HUES6 (cell line): Measurements from ENCODE around the gene PRSS21.

Experiments
- H3K27ac ChIP-seq: 2 replicates; pipeline ENCODE4 v1.7.0; 2013; ENCODE audit warnings: low read depth, mild to moderate bottlenecking, low read length, inconsistent platforms
- H3K27me3 ChIP-seq: 2 replicates; pipeline ENCODE4 v1.6.1; 2013; ENCODE audit warnings: low read length; ENCODE audit not compliant: control insufficient read depth, insufficient read depth
- H3K36me3 ChIP-seq: 2 replicates; pipeline ENCODE4 v1.6.1; 2013; ENCODE audit warnings: low read length; ENCODE audit not compliant: control insufficient read depth, insufficient read depth
- H3K4me1 ChIP-seq: 2 replicates; pipeline ENCODE4 v1.6.1; 2013; ENCODE audit warnings: low read length; ENCODE audit not compliant: control insufficient read depth, insufficient read depth
- H3K4me3 ChIP-seq: 2 replicates; pipeline ENCODE4 v1.5.1; 2013; ENCODE audit warnings: low read depth, low read length
- H3K9ac ChIP-seq: one replicate; pipeline ENCODE4 v1.6.1; 2013; ENCODE audit warnings: mild to moderate bottlenecking, low read length
- H3K9me3 ChIP-seq: 2 replicates; pipeline ENCODE4 v1.6.1; 2013; ENCODE audit warnings: low read depth, low read length; ENCODE audit not compliant: control insufficient read depth, insufficient read depth

Gene PRSS21

DNA sequence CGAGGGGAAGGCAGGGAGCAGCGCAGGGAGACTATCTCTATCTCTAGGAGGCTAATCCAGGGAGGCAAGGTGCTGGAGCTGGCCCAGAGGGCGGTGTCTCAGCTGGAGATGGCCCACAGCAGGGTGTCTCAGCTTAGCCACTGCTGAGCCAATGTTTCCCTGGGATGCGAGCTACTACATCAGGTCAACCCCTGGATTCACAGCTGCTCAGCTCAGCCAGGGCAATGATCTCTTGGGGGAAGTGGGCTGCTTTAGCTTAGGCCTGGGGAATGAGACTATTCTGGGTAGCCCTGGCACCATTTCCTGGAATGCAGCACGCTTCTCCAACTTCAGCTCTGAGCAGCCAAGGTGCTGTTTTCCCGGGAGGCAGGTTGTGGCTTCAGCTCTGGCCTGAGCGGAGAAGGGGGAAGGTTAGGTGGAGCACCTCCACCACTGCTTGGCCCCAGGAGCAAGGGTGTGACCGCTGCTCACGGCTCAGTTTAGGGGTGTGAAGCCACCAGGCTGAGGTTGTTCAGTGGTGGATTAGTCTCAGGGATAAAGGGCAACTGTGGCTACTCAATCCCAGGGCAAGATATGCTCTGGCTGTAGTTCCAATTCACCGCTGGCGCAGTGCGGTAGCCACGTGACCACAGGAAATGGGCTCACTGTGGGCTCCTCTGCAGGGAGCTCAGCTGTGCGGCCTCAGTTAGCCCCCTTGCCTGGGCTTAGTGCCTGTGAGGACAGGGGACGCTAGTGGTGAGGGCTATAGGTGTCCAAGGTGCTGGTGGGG lies 5.2 kb upstream of the PRSS21 start:
- Histone ChIP-seq H3K9ac (no peak overlapping the region), H3K9me3 (no peaks in the 10 kb centered on the region), H3K36me3 (no peaks in the 10 kb centered on the region), H3K4me1 (peaks cover 8% of the 10 kb centered on the region; the same call in 1 of the 2 replicates), H3K27ac (no peak overlapping the region), H3K4me3 (no peak overlapping the region), H3K27me3 (peaks cover 7% of the 10 kb centered on the region; the same call in 1 of the 2 replicates)

DNA sequence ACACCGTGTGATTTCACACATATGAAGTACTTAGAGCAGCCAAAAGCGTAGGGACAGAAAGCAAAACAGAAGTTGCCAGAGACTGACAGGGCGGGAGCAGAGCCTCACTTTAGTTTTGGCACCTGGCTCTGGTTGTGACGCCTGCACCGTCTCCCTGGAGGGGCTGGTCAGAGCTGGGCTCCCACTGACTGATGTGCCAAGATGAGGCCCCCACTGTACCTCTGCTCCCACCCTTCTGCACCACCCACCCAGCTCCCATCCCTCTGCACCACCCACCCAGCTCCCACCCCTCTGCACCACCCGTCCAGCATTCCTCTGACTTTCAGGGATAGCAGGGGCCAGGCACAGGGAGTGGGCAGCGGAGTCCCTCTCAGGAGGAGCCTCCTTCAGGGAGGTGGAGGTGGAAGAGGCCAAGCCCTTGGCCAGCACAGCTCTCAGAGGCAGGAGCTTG lies 3.2 kb upstream of the PRSS21 start:
- no peak overlapping the region for H3K4me3 ChIP-seq
- peaks cover 4% of the 10 kb centered on the region; the same call in 1 of the 2 replicates for H3K27me3 ChIP-seq
- H3K27ac ChIP-seq: no peak overlapping the region
- no peaks in the 10 kb centered on the region for H3K36me3 ChIP-seq
- H3K9me3 ChIP-seq: no peaks in the 10 kb centered on the region
- peaks cover 8% of the 10 kb centered on the region; the same call in 1 of the 2 replicates for H3K4me1 ChIP-seq
- H3K9ac ChIP-seq: no peak overlapping the region

DNA sequence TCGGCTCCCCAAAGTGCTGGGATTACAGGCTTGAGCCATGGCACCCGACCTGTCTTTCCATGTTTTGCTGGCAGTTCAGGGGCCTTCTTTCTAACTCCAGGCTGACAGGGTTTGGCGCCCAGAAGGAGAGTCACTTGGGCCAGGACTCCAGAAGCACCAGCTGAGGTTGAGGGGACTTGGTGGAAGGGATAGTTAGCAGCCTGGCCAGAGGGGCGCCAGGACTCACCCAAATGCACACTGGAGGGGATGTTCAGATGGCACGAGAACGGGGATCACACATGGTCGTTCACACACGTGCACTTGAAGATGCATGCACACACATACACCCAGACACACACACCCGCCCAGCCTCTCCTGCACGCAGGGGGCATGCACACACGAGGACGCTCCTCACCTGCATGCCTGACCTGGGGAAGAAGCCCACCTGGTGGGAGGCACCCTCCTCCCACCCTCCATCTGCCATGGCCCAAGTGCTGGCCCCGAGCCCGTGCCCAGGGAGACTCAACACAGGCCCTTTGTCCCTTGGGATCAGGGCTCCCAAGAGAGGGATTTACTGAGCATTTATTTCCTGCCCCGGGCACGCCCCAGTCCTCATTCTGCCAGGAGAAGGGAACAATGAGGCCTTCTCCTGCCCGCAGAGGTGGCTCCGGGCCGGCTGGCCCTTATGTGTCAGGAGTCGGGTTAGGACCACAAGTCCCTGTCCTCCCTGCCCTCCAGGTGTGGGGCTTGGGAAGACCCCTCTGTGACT lies 2.3 kb upstream of the PRSS21 start:
- Histone ChIP-seq H3K27ac (no peak overlapping the region), H3K9ac (no peak overlapping the region), H3K27me3 (peaks cover 4% of the 10 kb centered on the region; the same call in 1 of the 2 replicates), H3K4me1 (peaks cover 8% of the 10 kb centered on the region; the same call in 1 of the 2 replicates), H3K4me3 (no peak overlapping the region), H3K9me3 (no peaks in the 10 kb centered on the region), H3K36me3 (no peaks in the 10 kb centered on the region)

DNA sequence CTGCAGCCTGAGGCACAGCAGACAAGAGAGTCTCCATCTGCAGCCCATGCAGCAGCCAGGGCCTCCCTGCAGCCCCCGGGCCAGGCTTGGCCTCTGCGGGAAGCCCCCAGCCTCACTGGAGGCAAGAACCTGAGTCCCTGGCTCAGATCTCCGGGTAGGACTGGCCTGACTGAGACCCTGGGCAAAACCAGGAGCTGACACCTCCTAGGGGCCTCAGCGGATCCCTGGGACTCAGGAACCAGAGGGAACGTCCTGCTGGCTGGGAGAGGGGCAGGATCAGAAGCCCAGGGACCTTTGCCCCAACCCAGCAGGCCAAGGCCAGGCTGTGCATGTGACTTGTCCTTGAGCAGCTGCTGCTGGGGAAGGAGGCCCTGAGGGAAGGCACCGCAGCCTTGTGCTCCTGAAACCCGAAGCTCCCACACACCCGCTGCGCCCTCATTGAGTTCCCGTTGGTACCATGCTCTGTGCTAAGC lies 1.7 kb upstream of the PRSS21 start:
- H3K27me3 ChIP-seq: peaks cover 4% of the 10 kb centered on the region; the same call in 1 of the 2 replicates
- no peak overlapping the region for H3K4me3 ChIP-seq
- no peak overlapping the region for H3K27ac ChIP-seq
- no peaks in the 10 kb centered on the region for H3K9me3 ChIP-seq
- peaks cover 8% of the 10 kb centered on the region; the same call in 1 of the 2 replicates for H3K4me1 ChIP-seq
- no peak overlapping the region for H3K9ac ChIP-seq
- no peaks in the 10 kb centered on the region for H3K36me3 ChIP-seq

DNA sequence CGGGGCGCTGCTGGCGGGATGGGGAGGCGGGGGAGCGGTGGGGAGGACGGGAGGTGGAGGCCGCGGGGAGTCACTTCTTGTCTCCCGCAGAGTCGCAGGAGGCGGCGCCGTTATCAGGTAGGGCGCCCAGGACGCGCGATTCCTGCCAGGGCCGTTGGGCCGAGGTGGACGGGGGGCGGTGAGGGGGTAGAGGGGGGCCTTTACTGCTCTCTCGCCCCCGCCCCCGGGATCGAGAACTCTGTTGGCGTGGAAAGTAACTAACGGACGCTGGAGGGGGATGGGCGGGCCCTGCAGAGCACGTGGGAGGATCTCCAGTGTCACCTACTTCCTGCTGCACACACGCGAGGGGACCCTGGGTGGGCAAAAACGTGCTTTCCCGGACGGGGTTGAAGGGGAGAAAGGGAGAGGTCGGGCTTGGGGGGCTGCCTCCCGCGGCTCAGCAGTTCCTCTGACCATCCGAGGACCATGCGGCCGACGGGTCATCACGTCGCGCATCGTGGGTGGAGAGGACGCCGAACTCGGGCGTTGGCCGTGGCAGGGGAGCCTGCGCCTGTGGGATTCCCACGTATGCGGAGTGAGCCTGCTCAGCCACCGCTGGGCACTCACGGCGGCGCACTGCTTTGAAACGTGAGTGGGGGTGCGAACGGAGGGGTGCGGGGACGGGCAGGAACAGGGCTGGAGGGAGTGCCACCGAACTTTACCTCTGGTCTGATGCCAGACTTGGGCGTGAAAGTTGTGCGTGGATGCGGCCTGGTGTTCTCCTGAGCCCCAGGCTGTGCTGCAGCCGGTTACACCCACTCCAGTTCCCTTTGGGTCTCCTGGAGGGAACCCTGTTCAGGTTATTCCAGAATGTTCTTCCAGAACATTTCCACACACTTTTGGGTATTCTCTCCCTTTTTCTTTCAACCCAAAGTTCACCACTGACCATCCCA lies 569 bp downstream of the PRSS21 start:
- Histone ChIP-seq H3K9me3 (no peaks in the 10 kb centered on the region), H3K36me3 (no peaks in the 10 kb centered on the region), H3K4me1 (no peaks in the 10 kb centered on the region), H3K27me3 (no peaks in the 10 kb centered on the region), H3K9ac (no peak overlapping the region), H3K4me3 (no peak overlapping the region), H3K27ac (no peak overlapping the region)

DNA sequence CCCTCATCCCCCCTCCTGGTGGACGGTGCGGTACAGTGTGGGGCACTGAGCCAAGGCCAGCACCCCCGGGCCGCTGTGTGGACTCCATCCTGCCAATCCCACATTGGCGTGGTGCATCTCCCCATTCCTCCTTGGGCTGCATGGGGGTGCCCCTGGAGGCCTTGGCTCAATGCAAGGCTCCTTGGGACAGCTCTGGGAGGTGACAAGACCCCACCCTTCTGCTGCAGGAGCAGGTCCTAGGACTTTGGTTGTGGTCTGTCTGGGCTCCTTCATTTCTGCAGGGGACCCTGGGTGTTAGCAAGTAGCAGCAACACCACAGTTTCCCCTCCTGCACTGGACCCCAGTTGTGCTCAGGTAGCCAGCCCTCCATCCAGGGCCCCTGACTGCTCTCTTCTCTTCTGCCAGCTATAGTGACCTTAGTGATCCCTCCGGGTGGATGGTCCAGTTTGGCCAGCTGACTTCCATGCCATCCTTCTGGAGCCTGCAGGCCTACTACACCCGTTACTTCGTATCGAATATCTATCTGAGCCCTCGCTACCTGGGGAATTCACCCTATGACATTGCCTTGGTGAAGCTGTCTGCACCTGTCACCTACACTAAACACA lies 1.3 kb downstream of the PRSS21 start:
- no peak overlapping the region for H3K27ac ChIP-seq
- no peaks in the 10 kb centered on the region for H3K9me3 ChIP-seq
- H3K27me3 ChIP-seq: no peaks in the 10 kb centered on the region
- H3K4me1 ChIP-seq: no peaks in the 10 kb centered on the region
- H3K9ac ChIP-seq: no peak overlapping the region
- H3K36me3 ChIP-seq: no peaks in the 10 kb centered on the region
- no peak overlapping the region for H3K4me3 ChIP-seq

DNA sequence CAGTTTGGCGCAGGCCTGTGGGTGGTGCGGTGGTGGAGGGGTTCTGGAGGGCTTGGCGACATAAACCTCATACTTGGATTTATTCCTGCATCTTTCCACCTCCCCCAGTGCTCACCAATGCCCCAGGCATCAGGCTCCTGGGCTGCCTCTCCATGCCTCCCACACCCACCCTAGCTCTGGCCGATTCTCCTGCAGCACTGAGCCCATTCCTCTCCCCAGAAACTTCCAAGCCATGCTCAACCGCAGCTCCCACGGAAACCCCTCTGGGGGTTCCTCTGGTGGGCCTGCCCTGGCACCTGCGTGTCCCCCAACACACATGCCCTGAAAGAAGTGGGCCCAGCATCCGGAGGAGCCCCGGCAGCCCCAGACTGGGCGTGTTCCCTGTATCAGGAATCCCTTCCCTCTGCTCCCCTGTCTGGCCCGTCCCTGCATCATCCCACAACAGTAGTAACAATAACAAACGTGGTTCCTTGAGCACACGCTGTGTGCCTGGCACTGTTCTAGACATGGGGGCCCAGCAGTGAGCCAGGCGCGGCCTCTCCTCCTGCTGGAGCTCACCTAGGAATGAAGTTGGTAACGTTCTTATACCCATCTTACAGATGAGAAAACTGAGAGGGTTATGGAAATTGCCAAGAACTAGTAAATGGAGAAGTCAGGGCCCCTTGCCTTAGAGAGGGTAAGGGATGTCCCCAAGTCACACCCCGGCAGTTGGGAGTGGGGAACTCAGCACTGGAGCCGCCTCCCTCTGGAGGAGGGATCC lies 2.3 kb downstream of the PRSS21 start:
- Histone ChIP-seq H3K36me3 (no peaks in the 10 kb centered on the region), H3K27ac (no peak overlapping the region), H3K9me3 (no peaks in the 10 kb centered on the region), H3K4me1 (no peaks in the 10 kb centered on the region), H3K4me3 (no peak overlapping the region), H3K27me3 (no peaks in the 10 kb centered on the region), H3K9ac (no peak overlapping the region)

DNA sequence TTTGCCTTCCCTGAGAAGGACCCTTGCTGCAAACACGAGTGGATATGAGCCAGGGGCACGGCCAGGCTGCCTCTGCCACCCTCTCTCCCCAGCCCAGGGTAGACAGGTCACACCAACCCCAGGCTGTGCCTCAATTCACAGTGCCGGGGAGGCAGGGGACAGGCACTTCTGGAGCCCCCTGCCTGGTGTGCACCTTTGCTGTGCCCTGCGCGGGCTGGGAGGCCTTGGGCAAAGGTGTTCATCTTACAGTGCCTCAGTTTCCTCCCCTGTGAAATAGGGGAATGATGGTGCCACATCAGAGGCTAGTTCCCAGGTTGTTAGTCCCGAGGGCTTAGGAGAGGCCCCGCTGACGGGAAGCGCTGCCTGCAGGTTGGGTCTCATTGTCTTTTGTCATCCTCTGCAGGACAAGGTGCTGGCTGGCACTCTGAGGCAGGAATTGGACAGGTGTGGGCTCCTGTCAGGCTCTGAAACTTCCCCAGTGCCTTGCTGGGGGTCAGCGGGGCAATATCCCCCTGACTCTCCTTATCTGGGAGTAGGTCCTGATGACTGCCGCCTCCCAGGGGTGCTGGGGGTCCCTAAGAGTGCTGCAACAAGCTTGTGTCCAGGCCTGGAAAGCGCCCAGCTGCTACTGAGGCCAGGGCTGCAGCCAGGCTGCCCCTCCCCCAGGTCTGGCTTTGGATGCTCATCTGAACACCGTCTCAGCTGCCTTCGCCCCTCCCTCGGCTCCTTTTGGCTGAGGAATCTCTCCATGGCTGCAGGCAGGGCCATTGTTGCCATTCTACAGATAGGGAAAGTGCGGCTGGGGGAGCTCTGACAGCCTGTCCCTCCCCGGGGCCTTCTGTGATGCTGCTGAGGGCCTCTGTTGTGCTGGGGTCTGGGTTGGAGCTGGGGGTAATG lies 3.1 kb downstream of the PRSS21 start:
- H3K9ac ChIP-seq: no peak overlapping the region
- no peak overlapping the region for H3K4me3 ChIP-seq
- no peaks in the 10 kb centered on the region for H3K4me1 ChIP-seq
- no peaks in the 10 kb centered on the region for H3K36me3 ChIP-seq
- H3K9me3 ChIP-seq: no peaks in the 10 kb centered on the region
- H3K27ac ChIP-seq: no peak overlapping the region
- no peaks in the 10 kb centered on the region for H3K27me3 ChIP-seq

DNA sequence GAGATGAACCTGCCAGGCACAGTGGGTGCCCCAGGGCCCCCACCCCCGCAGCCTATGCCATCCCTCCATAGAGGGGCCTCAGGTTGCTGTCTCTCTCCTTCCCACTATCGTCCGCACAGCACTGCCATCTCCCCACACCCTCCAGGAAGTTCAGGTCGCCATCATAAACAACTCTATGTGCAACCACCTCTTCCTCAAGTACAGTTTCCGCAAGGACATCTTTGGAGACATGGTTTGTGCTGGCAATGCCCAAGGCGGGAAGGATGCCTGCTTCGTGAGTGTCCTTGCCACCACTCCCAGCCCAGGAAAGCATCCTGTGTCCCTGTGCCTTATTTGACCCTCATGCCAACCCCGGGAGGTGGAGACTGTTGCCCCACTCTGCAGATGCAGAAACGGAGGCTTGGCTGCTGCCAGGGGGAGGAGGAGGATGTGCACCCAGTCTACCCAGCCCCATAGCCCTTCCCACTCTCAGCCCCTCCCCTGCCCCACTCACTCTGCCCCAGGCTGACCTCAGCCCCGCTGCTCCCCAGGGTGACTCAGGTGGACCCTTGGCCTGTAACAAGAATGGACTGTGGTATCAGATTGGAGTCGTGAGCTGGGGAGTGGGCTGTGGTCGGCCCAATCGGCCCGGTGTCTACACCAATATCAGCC lies 3.9 kb downstream of the PRSS21 start:
- no peaks in the 10 kb centered on the region for H3K27me3 ChIP-seq
- no peak overlapping the region for H3K27ac ChIP-seq
- no peaks in the 10 kb centered on the region for H3K4me1 ChIP-seq
- no peaks in the 10 kb centered on the region for H3K9me3 ChIP-seq
- no peaks in the 10 kb centered on the region for H3K36me3 ChIP-seq
- H3K4me3 ChIP-seq: no peak overlapping the region
- H3K9ac ChIP-seq: no peak overlapping the region
